Calu3 (cell line): Measurements from ENCODE around the gene AIG1. TPM values are rescaled to one million over a fixed set of nuclear protein-coding genes. Genes with fewer than 3 reads are reported as not detected.

ENCODE experiments used
- BruUV-seq: library from RNA; stranded (reverse); fragments of 400-500 nt; replicated peaks from 2 replicates; lab custom pipeline; 2021; lab: Mats Ljungman, UMichigan
- CTCF ChIA-PET: fragments of 300-600 bp; sonication (Branson Sonifier 250); formaldehyde crosslinking; loops from one replicate; lab custom pipeline; 2022; ENCODE audit warnings: antibody characterized with exemption; lab: Charles Lee
- DNase-seq: peaks from one replicate; pipeline ENCODE4 v3.0.0; 2022
- H3K27ac Mint-ChIP-seq: one replicate; pipeline ENCODE4 v1.8.0; 2022; ENCODE audit warnings: mixed read lengths; ENCODE audit not compliant: unreplicated experiment
- H3K27me3 Mint-ChIP-seq: one replicate; pipeline ENCODE4 v1.8.0; 2022; ENCODE audit warnings: mixed read lengths; ENCODE audit not compliant: unreplicated experiment
- H3K36me3 Mint-ChIP-seq: one replicate; pipeline ENCODE4 v1.8.0; 2022; ENCODE audit warnings: mild to moderate bottlenecking, moderate library complexity, mixed read lengths; ENCODE audit not compliant: insufficient read depth, unreplicated experiment
- H3K4me1 Mint-ChIP-seq: one replicate; pipeline ENCODE4 v1.8.0; 2022; ENCODE audit warnings: mild to moderate bottlenecking, low read depth, mixed read lengths; ENCODE audit not compliant: unreplicated experiment
- H3K4me3 Mint-ChIP-seq: one replicate; pipeline ENCODE4 v1.8.0; 2022; ENCODE audit warnings: mild to moderate bottlenecking, low read depth, moderate library complexity, mixed read lengths; ENCODE audit not compliant: unreplicated experiment
- H3K9me3 Mint-ChIP-seq: one replicate; pipeline ENCODE4 v1.8.0; 2022; ENCODE audit warnings: low read depth, mixed read lengths; ENCODE audit not compliant: unreplicated experiment
- CTCF ChIP-seq: fragments of 200-600 bp; IDR thresholded peaks from one replicate; pipeline ENCODE4 v1.8.0; 2022; ENCODE audit warnings: antibody characterized with exemption; ENCODE audit not compliant: unreplicated experiment
- intact Hi-C: fragments of 100-400 bp; cut with micrococcal nuclease; formaldehyde crosslinking; loops from one replicate; pipeline ENCODE4 v1.10.0; 2022; ENCODE audit not compliant: unreplicated experiment
- total RNA-seq: library from RNA; stranded (reverse); gene quantifications from 2 replicates; pipeline ENCODE4 v1.2.3, GENCODE V29; 2022

Gene AIG1
- total RNA-seq, 1 experiment from 2014 or later, result 57.2 TPM

- peaks cover 9% of the 10 kb centered on the region for H3K4me1 Mint-ChIP-seq
- CTCF ChIA-PET, result no interaction called here
- intact Hi-C loops, result no loop called here
- no TSS peak for BruUV-seq
- H3K9me3 Mint-ChIP-seq, result no peaks in the 10 kb centered on the region
- no peak for DNase-seq
- TF ChIP-seq CTCF, result no peak
- no peaks in the 10 kb centered on the region for H3K36me3 Mint-ChIP-seq
- H3K27me3 Mint-ChIP-seq, result no peaks in the 10 kb centered on the region
- no peak overlapping the region for H3K27ac Mint-ChIP-seq
- H3K4me3 Mint-ChIP-seq, result no peak overlapping the region
These were observed 29.8 kb downstream of the AIG1 start for GRCh38 chr6:143090314-143091044.

- intact Hi-C loops, result no loop called here
- no peaks in the 10 kb centered on the region for H3K27me3 Mint-ChIP-seq
- peaks cover 9% of the 10 kb centered on the region for H3K4me1 Mint-ChIP-seq
- no peaks in the 10 kb centered on the region for H3K9me3 Mint-ChIP-seq
- H3K27ac Mint-ChIP-seq, result no peak overlapping the region
- H3K36me3 Mint-ChIP-seq, result no peaks in the 10 kb centered on the region
- no TSS peak for BruUV-seq
- no peak overlapping the region for H3K4me3 Mint-ChIP-seq
- CTCF ChIA-PET, result no interaction called here
- no peak for TF ChIP-seq CTCF
- no peak for DNase-seq
These were observed 32.1 kb downstream of the AIG1 start for GRCh38 chr6:143092768-143093167.

- H3K9me3 Mint-ChIP-seq, result no peaks in the 10 kb centered on the region
- no peak for TF ChIP-seq CTCF
- CTCF ChIA-PET, result no interaction called here
- no peaks in the 10 kb centered on the region for H3K27me3 Mint-ChIP-seq
- H3K27ac Mint-ChIP-seq, result no peak overlapping the region
- intact Hi-C loops, result no loop called here
- H3K4me1 Mint-ChIP-seq, result peaks cover 9% of the 10 kb centered on the region
- no peak overlapping the region for H3K4me3 Mint-ChIP-seq
- no peak for DNase-seq
- no TSS peak for BruUV-seq
- H3K36me3 Mint-ChIP-seq, result no peaks in the 10 kb centered on the region
These were observed 32.6 kb downstream of the AIG1 start for GRCh38 chr6:143093290-143093689.

GRCh38 chr6:143096403-143096802, 35.7 kb downstream of the AIG1 start:
- CTCF ChIA-PET, result no interaction called here
- TF ChIP-seq CTCF, result no peak
- DNase-seq, result no peak
- H3K9me3 Mint-ChIP-seq, result no peaks in the 10 kb centered on the region
- no peak overlapping the region for H3K27ac Mint-ChIP-seq
- H3K4me1 Mint-ChIP-seq, result peaks cover 9% of the 10 kb centered on the region
- intact Hi-C loops, result no loop called here
- no peaks in the 10 kb centered on the region for H3K27me3 Mint-ChIP-seq
- no peak overlapping the region for H3K4me3 Mint-ChIP-seq
- no TSS peak for BruUV-seq
- H3K36me3 Mint-ChIP-seq, result no peaks in the 10 kb centered on the region
